Endothelial cell of umbilical vein (primary cell): ENCODE data around the gene DDX10. TPM values are rescaled to one million over a fixed set of nuclear protein-coding genes. Genes with fewer than 3 reads are reported as not detected.

Experiments
- BruUV-seq: library from RNA; stranded (reverse); fragments of 400-500 nt; replicated peaks from 2 replicates; lab custom pipeline; 2021; lab: Mats Ljungman, UMichigan
- CTCF ChIA-PET: fragments of 300-600, 350-600 bp; sonication (Branson Sonifier 250); formaldehyde crosslinking; loops from one replicate; lab custom pipeline; 2021; ENCODE audit warnings: antibody characterized with exemption, inconsistent platforms; lab: Charles Lee
- POLR2A ChIA-PET: fragments of 300-600, 350-600 bp; sonication (Branson Sonifier 250); formaldehyde crosslinking; loops from one replicate; lab custom pipeline; 2021; ENCODE audit warnings: antibody characterized with exemption, inconsistent platforms; lab: Charles Lee
- DNase-seq: peaks from one replicate; pipeline ENCODE4 v3.0.0-alpha.2; 2011; ENCODE audit warnings: low read depth, low spot score
- FAIRE-seq: peaks from 2 replicates; lab custom pipeline; 2011; peaks lifted over from hg19 to GRCh38; lab: Jason Lieb, UNC
- H2AFZ ChIP-seq: 2 replicates; pipeline ENCODE4 v1.6.0; 2012; ENCODE audit warnings: low read depth, low read length, control low read depth, inconsistent platforms
- H3K27ac ChIP-seq: 2 replicates; pipeline ENCODE4 v1.5.1; 2011; ENCODE audit warnings: low read depth, mild to moderate bottlenecking, control low read depth, low read length, moderate library complexity; ENCODE audit not compliant: insufficient read depth
- H3K27me3 ChIP-seq, 2 experiments: 2 replicates each; pipeline versions ENCODE4 v1.6.0 to v1.6.1; 2011; ENCODE audit warnings: low read length in 2 of 2, mixed read lengths in 1 of 2; ENCODE audit not compliant: control insufficient read depth in 2 of 2, insufficient read depth in 2 of 2
- H3K36me3 ChIP-seq, 2 experiments: 2 replicates in 1 of 2; 3 replicates in 1 of 2; pipeline ENCODE4 v1.5.1; 2011; ENCODE audit warnings: low read length in 2 of 2, mild to moderate bottlenecking in 1 of 2, moderate library complexity in 1 of 2; ENCODE audit not compliant: control insufficient read depth in 2 of 2, insufficient read depth in 2 of 2; ENCODE audit errors: extremely low read depth in 1 of 2
- H3K4me1 ChIP-seq: 3 replicates; pipeline ENCODE4 v1.5.1; 2011; ENCODE audit warnings: mild to moderate bottlenecking, low read length; ENCODE audit not compliant: control insufficient read depth, insufficient read depth; ENCODE audit errors: extremely low read depth
- H3K4me2 ChIP-seq: 2 replicates; pipeline ENCODE4 v1.6.1; 2011; ENCODE audit warnings: low read length, control low read depth, mixed read lengths; ENCODE audit not compliant: insufficient read depth
- H3K4me3 ChIP-seq, 3 experiments: fragments of 200-600 bp in 1 of 3; sonication (generic), shearing (Covaris generic) in 1 of 3; replicated peaks in 1 of 3; 2 replicates each; pipeline ENCODE4 v1.5.1; 2011 to 2016; ENCODE audit warnings: control low read depth in 3 of 3, low read length in 3 of 3, mild to moderate bottlenecking in 2 of 3, inconsistent platforms in 1 of 3, low read depth in 1 of 3, moderate library complexity in 1 of 3; ENCODE audit not compliant: insufficient read depth in 1 of 3
- H3K79me2 ChIP-seq: 2 replicates; pipeline ENCODE4 v1.6.0; 2012; ENCODE audit warnings: low read length, inconsistent platforms; ENCODE audit not compliant: control insufficient read depth, insufficient read depth
- H3K9ac ChIP-seq: replicated peaks from 2 replicates; pipeline ENCODE3; 2011; ENCODE audit warnings: low read length, control low read depth; ENCODE audit not compliant: insufficient read depth; ENCODE audit errors: extremely low read depth
- H3K9me1 ChIP-seq: replicated peaks from 3 replicates; pipeline ENCODE4 v1.6.0; 2011; ENCODE audit warnings: mild to moderate bottlenecking, low read length; ENCODE audit not compliant: control insufficient read depth, insufficient read depth; ENCODE audit errors: extremely low read depth
- H3K9me3 ChIP-seq: replicated peaks from 2 replicates; pipeline ENCODE4 v1.5.1; 2012; ENCODE audit warnings: low read length, inconsistent platforms; ENCODE audit not compliant: control insufficient read depth, insufficient read depth
- H4K20me1 ChIP-seq: replicated peaks from 2 replicates; pipeline ENCODE3; 2011; ENCODE audit warnings: mild to moderate bottlenecking, low read length; ENCODE audit not compliant: control insufficient read depth, insufficient read depth; ENCODE audit errors: extremely low read depth
- CTCF ChIP-seq, 2 donors: IDR thresholded peaks; 1 replicate in 1 of 2; 2 replicates in 1 of 2; pipeline ENCODE4 v1.5.1; 2011; ENCODE audit warnings: low read length in 2 of 2, mild to moderate bottlenecking in 2 of 2, moderate library complexity in 2 of 2, control low read depth in 1 of 2, inconsistent platforms in 1 of 2, low read depth in 1 of 2; ENCODE audit not compliant: insufficient read depth in 1 of 2; ENCODE audit errors: extremely low read depth in 1 of 2
- EZH2 ChIP-seq: IDR thresholded peaks from 2 replicates; pipeline ENCODE4 v1.6.1; 2012; ENCODE audit warnings: borderline replicate concordance, low read depth, mild to moderate bottlenecking, moderate library complexity, low read length, inconsistent platforms; ENCODE audit not compliant: severe bottlenecking
- FOS ChIP-seq: IDR thresholded peaks from 2 replicates; pipeline ENCODE4 v1.6.1; 2011; ENCODE audit warnings: mild to moderate bottlenecking, low read length, moderate library complexity, borderline replicate concordance; ENCODE audit not compliant: insufficient read depth
- GATA2 ChIP-seq: IDR thresholded peaks from 2 replicates; pipeline ENCODE4 v1.7.0; 2011; ENCODE audit warnings: low read depth, mild to moderate bottlenecking, moderate library complexity, mixed read lengths, low read length; ENCODE audit not compliant: insufficient read length, insufficient read depth
- JUN ChIP-seq: IDR thresholded peaks from 2 replicates; pipeline ENCODE4 v1.6.1; 2011; ENCODE audit warnings: borderline replicate concordance, low read depth; ENCODE audit not compliant: insufficient read length, insufficient read depth
- MAX ChIP-seq: IDR thresholded peaks from 2 replicates; pipeline ENCODE4 v1.6.1; 2011; ENCODE audit not compliant: insufficient read depth, insufficient read length
- MYC ChIP-seq: IDR thresholded peaks from one replicate; pipeline ENCODE4 v1.6.1; 2011; ENCODE audit warnings: mild to moderate bottlenecking, low read depth, low read length
- POLR2A ChIP-seq: IDR thresholded peaks from 2 replicates; pipeline ENCODE4 v1.6.1; 2012; ENCODE audit warnings: low read depth, mild to moderate bottlenecking, control low read depth, low read length
- POLR2AphosphoS5 ChIP-seq: IDR thresholded peaks from 2 replicates; pipeline ENCODE4 v1.6.1; 2012; ENCODE audit warnings: low read depth, mild to moderate bottlenecking, control low read depth, low read length, moderate library complexity; ENCODE audit not compliant: insufficient read depth
- dilution Hi-C: fragments of 300-500 bp; cut with MboI; formaldehyde crosslinking; loops from one replicate; pipeline ENCODE4 v1.15.0; 2019; ENCODE audit warnings: low sequenced_read_pairs; ENCODE audit not compliant: extremely low pct_ligation_motif_present
- intact Hi-C: fragments of 100-400 bp; cut with micrococcal nuclease; formaldehyde crosslinking; loops from one replicate; pipeline ENCODE4 v1.10.0; 2022
- polyA plus RNA-seq, 4 experiments: library from polyadenylated mRNA; depleted of rRNA in 3 of 4; stranded (reverse) in 3 of 4; unstranded in 1 of 4; fragments of >200 nt; gene quantifications; 2 replicates each; pipeline versions ENCODE4 v1.2.1 to v1.2.3, GENCODE V29; 2011 to 2012; ENCODE audit warnings: missing spikeins in 1 of 4
- total RNA-seq: library from RNA; stranded (reverse); gene quantifications from 2 replicates; pipeline ENCODE4 v1.2.3, GENCODE V29; 2021

DDX10 gene
- total and polyA plus RNA-seq, 2 donors (not counting 3 experiments of a cell fraction or from before 2014, with no cell fraction given) = 29.8 to 35.2 TPM

GRCh38 chr11:108709741-108710140, 44.9 kb downstream of the DDX10 start:
- no TSS peak for BruUV-seq
- no peak overlapping the region for H2AFZ ChIP-seq
- H3K9ac ChIP-seq = no peak overlapping the region
- H3K4me1 ChIP-seq = no peaks in the 10 kb centered on the region
- peaks cover 11% of the 10 kb centered on the region for H3K79me2 ChIP-seq
- H3K4me3 ChIP-seq = no peak overlapping the region
- no peak for FAIRE-seq
- no peak overlapping the region for H3K4me2 ChIP-seq
- H3K9me3 ChIP-seq = no peaks in the 10 kb centered on the region
- no peak overlapping the region for H3K27ac ChIP-seq
- intact Hi-C loops = no loop called here
- DNase-seq = no peak
- no peaks in the 10 kb centered on the region for H3K27me3 ChIP-seq
- no peaks in the 10 kb centered on the region for H4K20me1 ChIP-seq
- dilution Hi-C loops = no loop called here
- H3K36me3 ChIP-seq = peaks cover 0 to 2% of the 10 kb centered on the region in 2 experiments
- no peaks in the 10 kb centered on the region for H3K9me1 ChIP-seq
- CTCF ChIA-PET = interaction anchor here (1.3 kb wide), 1 partner anchor 162 kb away, joined by 3 read pairs; no protein-coding TSS in a partner anchor
- POLR2A ChIA-PET = no interaction called here
- no peak for TF ChIP-seq JUN
- no peak for TF ChIP-seq MYC
- no peak for TF ChIP-seq CTCF (IDR thresholded peaks at IDR 0.05; ENCODE audit: extremely low read depth in 1 of 2, insufficient read depth in 1 of 2, low read depth in 1 of 2, low read length in 2 of 2)
- no peak for TF ChIP-seq POLR2A
- no peak for TF ChIP-seq MAX
- no peak for TF ChIP-seq POLR2AphosphoS5
- no peak for TF ChIP-seq EZH2
- TF ChIP-seq GATA2 = no peak
- TF ChIP-seq FOS = no peak
